ENCODE data around the gene GPR141.
"Not testable (repeated sequence)": the region's sequence is repeated elsewhere in the genome, so short reads cannot be mapped to it uniquely, and the experiment has no call there.

Gene GPR141

DNA sequence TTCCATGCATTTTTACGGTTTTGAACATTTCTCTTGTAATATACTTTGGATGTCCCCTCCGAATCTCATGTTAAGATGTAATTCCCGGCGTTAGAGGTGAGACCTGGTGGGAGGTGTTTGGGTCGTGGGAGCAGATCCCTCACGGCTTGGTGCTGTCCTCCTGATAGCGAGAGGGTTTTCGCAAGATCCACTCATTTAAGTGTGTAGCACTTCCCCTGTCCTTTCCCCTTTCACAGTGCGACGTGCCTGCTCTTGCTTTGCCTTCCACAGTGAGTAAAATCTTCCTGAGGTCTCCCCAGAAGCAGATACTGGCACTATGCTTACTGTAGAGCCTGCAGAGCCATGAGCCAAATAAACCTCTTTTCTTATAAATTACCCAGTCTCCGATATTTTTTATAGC lies 6.6 kb downstream of the GPR141 start:
- TF ChIP-seq TAF1 (IDR thresholded peaks at IDR 0.05; ENCODE audit: borderline replicate concordance, low read depth, low read length) = no peak
- TF ChIP-seq POLR2A (IDR thresholded peaks at IDR 0.05; ENCODE audit: low read depth, low read length) = no peak
- TF ChIP-seq POLR2AphosphoS5 (IDR thresholded peaks at IDR 0.05; ENCODE audit: low read depth, low read length) = no peak
- DNase-seq (ENCODE audit: insufficient read length) = no peak
- FAIRE-seq = peak; percentile 33

DNA sequence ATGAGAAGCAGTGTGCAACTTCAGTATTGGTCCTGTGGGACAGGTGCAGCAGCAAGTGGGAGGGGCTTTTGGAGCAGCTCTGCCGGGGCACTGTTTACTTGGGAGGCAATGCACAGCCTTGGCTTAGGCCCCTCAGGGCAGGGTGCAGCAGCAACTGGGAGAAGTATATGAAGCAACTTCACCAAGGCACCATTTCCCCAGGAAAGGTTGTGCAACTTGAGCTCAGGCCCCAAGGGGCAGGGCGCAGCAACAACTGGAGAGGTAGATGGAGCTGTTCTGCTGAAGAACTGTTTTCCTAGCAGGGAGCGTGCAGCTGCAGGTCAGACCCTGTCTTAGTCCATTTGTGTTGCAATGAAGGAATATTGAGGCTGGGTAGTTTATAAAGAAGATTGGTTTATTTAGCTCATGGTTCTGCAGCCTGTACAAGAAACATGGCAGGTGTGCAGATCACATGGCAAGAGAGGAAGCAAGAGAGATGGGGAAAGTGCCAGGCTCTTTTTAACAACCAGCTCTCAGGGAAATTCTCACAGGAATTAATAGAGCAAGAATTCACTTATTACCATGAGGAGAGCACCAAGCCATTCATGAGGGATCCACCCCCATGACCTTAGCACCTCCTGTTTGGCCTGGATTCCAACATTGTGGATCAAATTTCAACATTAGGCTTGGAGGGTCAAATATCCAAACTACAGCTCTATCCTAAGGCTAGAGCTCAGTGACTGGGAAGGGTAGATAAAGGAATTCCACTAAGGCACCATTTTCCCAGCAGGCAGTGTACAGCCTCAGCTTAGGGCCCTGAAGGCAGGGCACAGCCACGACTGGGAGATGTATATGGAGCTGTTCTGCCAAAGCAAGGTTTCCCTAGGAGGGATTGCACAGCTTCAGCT lies 10.9 kb downstream of the GPR141 start:
- DNase-seq (ENCODE audit: insufficient read length) (no peak), FAIRE-seq (no peak)
- TF ChIP-seq POLR2AphosphoS5 (IDR thresholded peaks at IDR 0.05; ENCODE audit: low read depth, low read length) (no peak), TAF1 (IDR thresholded peaks at IDR 0.05; ENCODE audit: borderline replicate concordance, low read depth, low read length) (no peak), POLR2A (IDR thresholded peaks at IDR 0.05; ENCODE audit: low read depth, low read length) (no peak)

GRCh38 chr7:37698276-37698675 lies 14.7 kb downstream of the GPR141 start:
- no peak for FAIRE-seq
- DNase-seq (ENCODE audit: insufficient read length) = no peak
- TF ChIP-seq POLR2A (IDR thresholded peaks at IDR 0.05; ENCODE audit: low read depth, low read length) = no peak
- TF ChIP-seq TAF1 (IDR thresholded peaks at IDR 0.05; ENCODE audit: borderline replicate concordance, low read depth, low read length) = no peak
- no peak for TF ChIP-seq POLR2AphosphoS5 (IDR thresholded peaks at IDR 0.05; ENCODE audit: low read depth, low read length)

DNA sequence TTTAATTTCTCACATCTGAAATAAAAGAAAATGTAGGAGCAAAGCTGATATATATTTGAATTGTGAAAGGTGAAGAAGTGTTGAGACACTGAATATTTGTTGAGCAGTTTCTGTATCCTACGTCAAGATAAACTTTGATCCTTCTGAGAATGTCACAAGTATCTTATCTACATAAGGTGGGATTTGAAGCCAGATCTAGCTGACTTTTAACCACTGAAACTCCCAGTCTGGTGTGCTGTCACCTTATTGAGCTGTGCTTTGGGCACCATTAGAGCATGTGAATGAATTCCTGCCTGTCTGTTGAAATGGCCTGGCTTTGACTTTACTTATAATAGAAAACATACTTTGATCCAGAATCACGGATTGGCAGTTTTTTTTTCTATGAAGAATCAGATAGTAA lies 15.2 kb downstream of the GPR141 start:
- FAIRE-seq (no peak), DNase-seq (ENCODE audit: insufficient read length) (no peak)
- TF ChIP-seq TAF1 (IDR thresholded peaks at IDR 0.05; ENCODE audit: borderline replicate concordance, low read depth, low read length) (no peak), POLR2A (IDR thresholded peaks at IDR 0.05; ENCODE audit: low read depth, low read length) (no peak), POLR2AphosphoS5 (IDR thresholded peaks at IDR 0.05; ENCODE audit: low read depth, low read length) (no peak)

- TF ChIP-seq POLR2A (IDR thresholded peaks at IDR 0.05; ENCODE audit: low read depth, low read length) (no peak), POLR2AphosphoS5 (IDR thresholded peaks at IDR 0.05; ENCODE audit: low read depth, low read length) (no peak), TAF1 (IDR thresholded peaks at IDR 0.05; ENCODE audit: borderline replicate concordance, low read depth, low read length) (no peak)
- DNase-seq (ENCODE audit: insufficient read length) (no peak), FAIRE-seq (no peak)
These were observed 18.2 kb downstream of the GPR141 start for GRCh38 chr7:37701769-37702168.

DNA sequence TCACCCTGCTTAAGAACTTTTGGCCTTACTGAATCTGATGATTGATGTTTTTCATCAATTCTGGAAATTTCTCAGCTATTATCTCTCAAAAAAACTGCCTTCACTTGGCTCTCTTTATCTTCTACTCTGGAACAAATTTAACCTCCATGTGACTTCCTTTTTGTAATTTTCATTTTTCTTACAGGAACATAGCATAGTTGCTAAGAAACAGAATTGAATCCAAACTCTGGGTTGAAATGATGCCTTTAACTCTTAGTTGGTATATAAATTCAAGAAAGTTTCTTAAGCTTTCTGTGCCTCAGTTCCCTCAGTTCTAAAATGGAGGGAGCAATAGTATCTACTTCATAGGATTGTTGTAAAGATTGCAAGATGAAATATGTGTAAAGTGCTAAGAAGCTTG lies 19.8 kb downstream of the GPR141 start:
- no peak for DNase-seq (ENCODE audit: insufficient read length)
- TF ChIP-seq POLR2A (IDR thresholded peaks at IDR 0.05; ENCODE audit: low read depth, low read length) = no peak
- peak; percentile 24 for FAIRE-seq

DNA sequence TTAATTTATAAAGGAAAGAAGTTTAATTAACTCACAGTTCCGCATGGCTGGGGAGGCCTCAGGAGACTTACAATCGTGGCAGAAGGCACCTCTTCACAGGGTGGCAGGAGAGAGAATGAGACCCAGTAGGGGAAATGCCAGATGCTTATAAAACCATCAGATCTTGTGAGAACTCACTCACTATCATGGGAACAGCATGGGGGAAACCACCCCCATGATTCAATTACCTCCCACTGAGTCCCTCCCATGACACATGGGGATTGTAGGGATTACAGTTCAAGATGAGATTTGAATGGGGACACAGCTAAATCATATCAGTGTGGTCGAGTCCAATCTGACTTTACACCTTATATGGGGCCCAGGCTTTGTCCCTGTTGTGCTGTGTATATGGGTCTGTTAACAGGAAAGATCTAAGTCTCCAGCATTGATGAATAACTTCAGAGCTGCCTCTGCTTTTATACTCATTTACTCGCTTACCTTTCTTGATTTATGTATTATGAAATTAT lies 20.8 kb downstream of the GPR141 start:
- DNase-seq (ENCODE audit: insufficient read length); FAIRE-seq: not testable (repeated sequence)

DNA sequence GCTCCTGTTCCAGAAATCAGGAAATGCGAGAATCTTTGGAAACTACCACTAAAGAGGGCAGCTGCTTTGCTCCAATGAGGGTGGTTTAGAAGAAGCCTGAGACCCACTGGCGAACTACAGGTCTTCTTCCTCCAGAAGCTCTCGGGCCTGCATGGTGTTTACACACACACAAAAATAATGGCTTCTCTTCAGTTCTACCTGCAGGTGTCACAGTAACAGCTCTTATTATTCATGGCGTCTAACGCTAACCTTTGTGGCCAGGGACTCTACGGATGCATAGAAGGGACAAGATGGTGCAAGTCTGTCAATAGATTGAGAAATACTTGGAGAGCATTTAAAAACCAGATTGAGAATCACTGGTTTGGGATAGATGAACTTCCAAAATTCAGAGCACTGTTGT lies 22.4 kb downstream of the GPR141 start:
- FAIRE-seq = no peak
- TF ChIP-seq POLR2A (IDR thresholded peaks at IDR 0.05; ENCODE audit: low read depth, low read length) (no peak), POLR2AphosphoS5 (IDR thresholded peaks at IDR 0.05; ENCODE audit: low read depth, low read length) (no peak), TAF1 (IDR thresholded peaks at IDR 0.05; ENCODE audit: borderline replicate concordance, low read depth, low read length) (no peak)
- DNase-seq (ENCODE audit: insufficient read length) = no peak

DNA sequence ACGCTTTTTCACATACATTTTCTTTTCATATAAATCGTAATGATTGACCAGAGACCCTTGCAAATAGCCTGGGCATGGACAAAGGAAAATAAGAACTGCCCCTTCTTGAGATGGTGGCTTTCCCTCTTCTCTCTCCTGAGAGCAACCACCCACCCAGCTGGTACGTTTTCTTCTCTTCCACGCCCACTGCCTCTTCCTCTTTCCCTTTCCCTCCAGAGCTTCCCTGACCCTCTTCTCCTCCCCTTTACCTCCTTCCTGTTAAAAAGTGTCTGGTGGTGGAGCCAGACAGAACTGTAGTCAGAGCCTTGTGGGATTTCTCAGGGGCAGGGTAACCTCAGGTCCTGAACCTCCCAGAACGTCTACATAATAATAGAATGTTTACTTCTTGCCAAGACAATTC lies 23.2 kb downstream of the GPR141 start:
- FAIRE-seq (no peak), DNase-seq (ENCODE audit: insufficient read length) (no peak)

DNA sequence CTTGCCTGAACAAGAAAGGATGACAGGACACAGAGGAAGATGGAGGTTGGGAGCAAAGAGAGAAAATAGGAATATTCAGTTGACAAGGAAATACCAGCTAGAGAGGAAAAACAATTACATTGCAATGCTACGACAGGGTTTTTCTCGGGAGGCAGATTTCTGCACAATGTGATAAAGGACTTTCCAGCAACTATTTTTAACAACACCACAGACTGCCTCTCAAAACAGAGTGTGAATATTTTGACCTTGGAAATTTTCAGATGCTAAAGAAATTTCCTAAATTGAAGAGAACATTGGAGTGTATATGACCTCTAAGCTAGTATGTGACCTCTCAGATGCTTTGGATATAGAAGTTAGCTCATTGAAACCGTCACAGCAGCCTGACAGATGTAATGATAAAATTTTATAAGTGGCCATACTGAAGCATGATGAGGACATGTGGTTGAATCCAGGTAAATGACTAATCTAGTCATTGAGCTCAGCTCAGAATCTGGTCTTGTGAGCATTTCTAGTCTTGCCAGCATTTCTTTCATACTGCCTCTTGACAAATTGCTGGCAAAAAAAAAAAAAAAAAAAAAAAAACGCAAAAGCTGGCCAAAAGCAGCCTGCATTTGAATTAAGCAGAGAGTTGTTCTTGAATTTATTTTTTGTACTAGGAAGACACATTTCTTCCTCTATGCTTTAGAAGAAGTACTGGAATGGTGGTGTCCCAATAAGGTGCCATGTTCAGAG lies 24.4 kb downstream of the GPR141 start:
- DNase-seq (ENCODE audit: insufficient read length) (no peak), FAIRE-seq (peak; percentile 51)
- TF ChIP-seq TAF1 (IDR thresholded peaks at IDR 0.05; ENCODE audit: borderline replicate concordance, low read depth, low read length) (no peak), POLR2A (IDR thresholded peaks at IDR 0.05; ENCODE audit: low read depth, low read length) (no peak), POLR2AphosphoS5 (IDR thresholded peaks at IDR 0.05; ENCODE audit: low read depth, low read length) (no peak)

More for the DNA sequence above, 23.2 kb downstream of the GPR141 start:
- TF ChIP-seq TAF1 (IDR thresholded peaks at IDR 0.05; ENCODE audit: borderline replicate concordance, low read depth, low read length) = no peak
- no peak for TF ChIP-seq POLR2A (IDR thresholded peaks at IDR 0.05; ENCODE audit: low read depth, low read length)
- TF ChIP-seq POLR2AphosphoS5 (IDR thresholded peaks at IDR 0.05; ENCODE audit: low read depth, low read length) = no peak

DNA sequence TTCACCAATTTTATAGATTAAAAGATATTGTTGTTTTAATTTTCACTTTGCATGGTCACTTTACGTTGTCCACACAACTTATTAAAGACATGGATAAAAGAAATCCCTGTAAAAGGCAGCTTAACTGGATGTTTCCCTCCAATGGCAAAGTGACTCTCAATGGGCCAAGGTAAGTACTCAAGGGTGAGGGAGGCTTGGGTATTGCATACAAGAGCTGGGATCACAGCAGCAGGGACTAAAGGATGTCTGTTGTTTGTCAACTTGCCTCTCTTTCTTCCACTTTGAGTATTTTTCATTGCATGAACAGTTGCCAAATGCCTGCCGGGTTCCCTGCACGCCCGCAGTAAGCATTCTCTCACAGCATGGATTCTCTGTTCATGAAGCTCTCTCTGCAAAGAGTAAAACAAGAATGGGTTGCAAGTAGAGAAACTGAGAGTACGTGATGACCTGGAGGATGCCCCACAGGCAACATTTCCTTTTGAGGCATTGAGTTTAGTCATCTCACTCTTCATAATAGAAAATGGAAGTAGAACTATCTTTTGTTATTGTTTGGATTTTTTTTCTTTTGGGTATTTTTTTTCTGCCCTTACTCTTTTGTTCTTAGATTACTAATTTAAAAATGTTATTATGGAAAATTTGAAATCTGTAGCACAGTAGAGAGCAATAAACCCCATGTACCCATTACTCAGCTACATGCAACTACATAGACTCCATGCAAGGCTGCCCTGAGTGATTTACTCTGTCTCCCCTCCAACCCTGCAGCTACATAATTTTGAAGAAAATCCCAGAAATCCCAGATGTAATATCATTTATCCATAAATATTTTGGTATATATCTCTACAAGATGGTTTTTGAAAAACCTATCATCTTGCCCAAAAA lies 26.3 kb downstream of the GPR141 start:
- DNase-seq (ENCODE audit: insufficient read length) = no peak
- FAIRE-seq = peak; percentile 90
- TF ChIP-seq POLR2AphosphoS5 (IDR thresholded peaks at IDR 0.05; ENCODE audit: low read depth, low read length) (no peak), TAF1 (IDR thresholded peaks at IDR 0.05; ENCODE audit: borderline replicate concordance, low read depth, low read length) (no peak), POLR2A (IDR thresholded peaks at IDR 0.05; ENCODE audit: low read depth, low read length) (no peak)
